ENCODE results near the gene IDS.
"Not testable (repeated sequence)": the region's sequence is repeated elsewhere in the genome, so short reads cannot be mapped to it uniquely, and the experiment has no call there.

IDS gene, protein sequence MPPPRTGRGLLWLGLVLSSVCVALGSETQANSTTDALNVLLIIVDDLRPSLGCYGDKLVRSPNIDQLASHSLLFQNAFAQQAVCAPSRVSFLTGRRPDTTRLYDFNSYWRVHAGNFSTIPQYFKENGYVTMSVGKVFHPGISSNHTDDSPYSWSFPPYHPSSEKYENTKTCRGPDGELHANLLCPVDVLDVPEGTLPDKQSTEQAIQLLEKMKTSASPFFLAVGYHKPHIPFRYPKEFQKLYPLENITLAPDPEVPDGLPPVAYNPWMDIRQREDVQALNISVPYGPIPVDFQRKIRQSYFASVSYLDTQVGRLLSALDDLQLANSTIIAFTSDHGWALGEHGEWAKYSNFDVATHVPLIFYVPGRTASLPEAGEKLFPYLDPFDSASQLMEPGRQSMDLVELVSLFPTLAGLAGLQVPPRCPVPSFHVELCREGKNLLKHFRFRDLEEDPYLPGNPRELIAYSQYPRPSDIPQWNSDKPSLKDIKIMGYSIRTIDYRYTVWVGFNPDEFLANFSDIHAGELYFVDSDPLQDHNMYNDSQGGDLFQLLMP

DNA sequence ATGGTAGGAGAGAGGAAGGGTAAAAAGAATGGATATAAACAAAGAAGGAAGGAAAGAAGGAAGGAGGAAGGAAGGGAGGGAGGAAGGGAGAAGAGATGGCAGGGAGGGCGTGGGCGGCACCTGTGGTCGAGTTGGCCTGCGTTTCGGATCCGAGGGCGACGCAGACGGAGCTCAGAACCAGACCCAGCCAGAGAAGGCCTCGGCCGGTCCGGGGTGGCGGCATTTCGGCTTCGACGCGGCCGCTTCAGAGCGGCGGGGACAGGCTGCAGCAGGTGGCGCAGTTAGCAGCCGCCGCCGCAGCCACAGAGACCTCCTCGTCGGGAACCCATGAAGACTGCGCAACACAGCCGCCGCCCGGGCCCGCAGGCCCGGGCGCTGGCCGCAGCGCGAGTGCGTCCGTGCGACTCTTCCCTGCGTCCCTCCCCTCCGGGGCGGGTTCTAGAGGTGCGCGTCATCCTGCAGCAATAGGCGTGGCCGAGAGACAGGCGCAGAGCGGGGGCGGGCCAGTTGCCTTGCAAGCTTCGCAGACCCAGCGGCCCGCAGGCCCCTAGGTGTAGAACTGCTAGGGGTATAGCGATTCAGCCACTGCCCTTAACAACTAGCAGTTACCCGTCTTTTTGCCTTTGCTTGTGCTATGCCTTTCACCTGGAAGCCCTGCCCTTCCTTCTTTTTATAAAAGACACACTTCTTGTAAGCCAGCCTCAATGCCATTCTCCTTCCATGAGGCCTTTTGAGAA lies at the start of gene IDS:
IDS (minus strand) TSS at position 392 of the 737 bp plus-strand sequence; CDS start at position 223, 169 bp downstream.
- peak; percentile 89 for DNase-seq

GRCh38 chrX:149551939-149552248 lies 46.8 kb upstream of the IDS start:
- not testable (repeated sequence) for DNase-seq

DNA sequence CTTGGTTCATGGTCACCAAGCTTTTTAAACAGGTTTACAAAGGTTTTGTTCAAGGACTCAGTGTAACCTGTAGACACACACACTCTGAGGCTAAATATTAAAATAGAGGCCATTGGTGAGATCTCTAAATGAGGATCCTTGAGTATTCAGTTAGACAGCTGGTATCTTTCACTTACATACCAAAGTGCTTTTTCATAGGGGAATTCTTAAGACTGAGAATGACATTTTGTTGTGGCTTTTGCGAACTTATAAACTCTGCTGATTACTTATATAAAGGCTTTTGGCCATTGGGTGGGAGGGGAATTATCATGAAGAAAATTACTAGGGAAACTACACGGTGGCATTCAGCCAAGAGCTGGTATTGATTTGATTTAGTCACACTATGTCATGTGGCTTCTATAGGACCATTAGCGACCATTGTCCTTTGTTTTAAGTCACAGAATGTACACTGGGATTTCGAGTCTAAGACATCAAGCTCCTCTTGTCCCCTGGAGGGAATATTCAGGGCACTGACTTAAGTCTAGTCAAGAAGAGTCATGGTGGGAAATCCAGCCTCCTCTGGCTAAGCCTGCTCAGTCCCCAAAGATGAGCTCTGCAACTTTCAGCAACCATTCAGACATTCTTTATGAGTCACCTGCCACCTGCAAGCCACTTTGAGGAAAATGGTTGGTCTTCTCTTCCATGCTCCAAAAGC lies 46.3 kb upstream of the IDS start:
- DNase-seq, result not testable (repeated sequence)

- DNase-seq, result not testable (repeated sequence)
These were observed 45.3 kb upstream of the IDS start for GRCh38 chrX:149550454-149550853.

GRCh38 chrX:149549701-149550100 lies 44.6 kb upstream of the IDS start, which contains the start of gene HSFX3:
HSFX3 (minus strand) TSS chrX:149549924; CDS start chrX:149549852, 72 bp downstream.
- DNase-seq, result not testable (repeated sequence)

- DNase-seq, result not testable (repeated sequence)
These were observed 42.7 kb upstream of the IDS start for GRCh38 chrX:149547782-149548181.

GRCh38 chrX:149546962-149547361 lies 41.9 kb upstream of the IDS start:
- not testable (repeated sequence) for DNase-seq

- DNase-seq, result not testable (repeated sequence)
These were observed 40.7 kb upstream of the IDS start for GRCh38 chrX:149545545-149546543.

DNA sequence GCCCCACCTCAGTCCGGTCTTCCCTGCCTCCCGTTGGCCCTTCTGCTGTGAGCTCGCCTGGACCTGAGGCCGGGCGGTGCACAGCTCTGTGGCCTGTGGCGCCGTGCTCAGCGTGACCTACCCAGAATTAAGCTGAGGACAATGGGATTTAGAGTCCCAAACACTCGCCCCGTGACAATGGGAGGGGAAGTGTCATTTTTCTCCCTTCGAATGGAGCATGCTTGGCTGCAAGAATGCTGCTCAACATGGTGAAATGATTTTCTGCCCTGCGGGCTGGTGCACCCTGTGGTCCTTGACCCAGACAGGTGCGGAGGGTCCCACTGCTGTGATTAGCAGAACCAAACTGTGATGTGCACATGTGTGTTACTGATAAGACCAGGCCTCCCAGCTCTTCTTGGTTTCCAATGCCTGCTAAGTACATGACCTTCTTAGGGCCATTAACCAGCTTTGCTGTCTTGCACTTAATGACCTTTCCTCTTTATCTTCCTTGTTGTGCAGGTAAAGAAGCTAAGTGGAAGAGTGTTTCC lies 36.5 kb upstream of the IDS start:
- DNase-seq, result no peak

GRCh38 chrX:149540621-149541520 lies 35.8 kb upstream of the IDS start, which contains the start of gene EOLA1:
EOLA1 (plus strand) TSS chrX:149541012; CDS start chrX:149545631, 4,619 bp downstream.
- DNase-seq, result peak; percentile 92

GRCh38 chrX:149540131-149540620 lies 35.1 kb upstream of the IDS start:
- peak; percentile 91 for DNase-seq

- peak; percentile 85 for DNase-seq
These were observed 34.4 kb upstream of the IDS start for GRCh38 chrX:149539283-149540130.

- DNase-seq, result not testable (repeated sequence)
These were observed 32.4 kb upstream of the IDS start for GRCh38 chrX:149537474-149537873.

DNA sequence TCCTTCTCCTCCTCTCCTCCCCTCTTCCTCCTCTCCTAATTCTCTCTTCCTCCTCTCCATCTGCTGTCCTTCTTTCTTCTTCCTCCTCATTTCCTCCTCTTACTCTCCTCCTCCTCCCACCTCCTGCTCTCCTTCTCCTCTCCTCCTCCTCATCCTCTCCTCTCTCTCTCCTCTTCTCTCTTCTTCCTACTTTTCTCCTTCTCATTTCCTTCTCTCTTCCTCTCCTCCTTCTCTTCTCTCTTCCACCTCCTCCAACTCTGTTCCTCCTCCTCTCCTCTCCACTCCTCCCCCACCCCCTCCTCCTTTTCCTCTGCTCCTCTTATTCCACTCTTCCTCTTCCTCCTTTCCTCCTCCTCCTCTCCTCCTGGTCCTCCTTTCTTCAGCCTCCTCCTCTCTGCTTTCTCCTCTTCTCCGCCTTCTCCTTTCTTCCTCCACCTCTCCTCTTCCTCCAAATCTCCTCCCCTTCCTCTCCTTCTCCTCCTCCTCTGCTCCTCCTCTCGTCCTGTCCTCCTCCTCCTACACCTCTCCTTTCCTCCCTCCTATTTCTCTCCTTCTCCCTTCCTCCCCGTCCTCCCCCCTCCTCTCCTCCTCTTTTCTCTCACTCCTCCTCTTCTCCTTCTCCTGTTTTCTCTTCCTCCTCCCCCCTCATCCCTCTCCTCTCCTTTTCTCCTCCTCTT lies 30.0 kb upstream of the IDS start:
- DNase-seq, result not testable (repeated sequence)

- DNase-seq, result not testable (repeated sequence)
These were observed 28.9 kb upstream of the IDS start for GRCh38 chrX:149533999-149534398.

- DNase-seq, result not testable (repeated sequence)
These were observed 27.8 kb upstream of the IDS start for GRCh38 chrX:149532868-149533267.

- DNase-seq, result no peak
These were observed 26.5 kb upstream of the IDS start for GRCh38 chrX:149531599-149531998.

- no peak for DNase-seq
These were observed 23.3 kb upstream of the IDS start for GRCh38 chrX:149528381-149528780.
